ENCODE results near the gene DUSP7. TPM values are rescaled to one million over a fixed set of nuclear protein-coding genes. Genes with fewer than 3 reads are reported as not detected.
A peak's percentile ranks its signal among the peaks of the same experiment; 100 is the strongest.

DUSP7 gene
- total RNA-seq, 1 experiment from 2014 or later = 1.1 TPM

GRCh38 chr3:52004906-52005395 lies 51.4 kb downstream of the DUSP7 start:
- in situ Hi-C loops (cut with HindIII; ENCODE audit: low pct_unique_long_range_greater_than_20kb, low sequenced_read_pairs) = no loop called here
- DNase-seq (ENCODE audit: low read depth) = no peak

GRCh38 chr3:52004163-52004787 lies 52.1 kb downstream of the DUSP7 start:
- in situ Hi-C loops (cut with HindIII; ENCODE audit: low pct_unique_long_range_greater_than_20kb, low sequenced_read_pairs) = no loop called here
- no peak for DNase-seq (ENCODE audit: low read depth)

GRCh38 chr3:52002748-52003147 lies 53.6 kb downstream of the DUSP7 start:
- in situ Hi-C loops (cut with HindIII; ENCODE audit: low pct_unique_long_range_greater_than_20kb, low sequenced_read_pairs) = no loop called here
- DNase-seq (ENCODE audit: low read depth) = no peak

- in situ Hi-C loops (cut with HindIII; ENCODE audit: low pct_unique_long_range_greater_than_20kb, low sequenced_read_pairs) = no loop called here
- DNase-seq (ENCODE audit: low read depth) = peak; percentile 48
Measured at GRCh38 chr3:52001443-52001974, 54.9 kb downstream of the DUSP7 start.

GRCh38 chr3:51999846-52000245 lies 56.5 kb downstream of the DUSP7 start:
- in situ Hi-C loops (cut with HindIII; ENCODE audit: low pct_unique_long_range_greater_than_20kb, low sequenced_read_pairs) = no loop called here
- DNase-seq (ENCODE audit: low read depth) = no peak

Other genes starting within 250 kb of the DUSP7 start
- gene IQCF2, start 195.0 kb downstream of the DUSP7 start, total RNA-seq (2014; rRNA removed; shearing (Covaris generic); ENCODE audit: low replicate concordance) = not detected in 2 replicates
- gene IQCF5, start 181.0 kb downstream of the DUSP7 start, total RNA-seq (2014; rRNA removed; shearing (Covaris generic); ENCODE audit: low replicate concordance) = not detected in 2 replicates
- not detected in 2 replicates for gene IQCF1, start 153.2 kb downstream of the DUSP7 start, total RNA-seq (2014; rRNA removed; shearing (Covaris generic); ENCODE audit: low replicate concordance)
- 28.9 and 34.6 TPM in 2 replicates for gene RRP9, start 114.7 kb downstream of the DUSP7 start, total RNA-seq (2014; rRNA removed; shearing (Covaris generic); ENCODE audit: low replicate concordance)
- 29.4 and 30.0 TPM in 2 replicates for gene PARP3, start 114.2 kb downstream of the DUSP7 start, total RNA-seq (2014; rRNA removed; shearing (Covaris generic); ENCODE audit: low replicate concordance)
- not detected in 2 replicates for gene GPR62, start 101.2 kb downstream of the DUSP7 start, total RNA-seq (2014; rRNA removed; shearing (Covaris generic); ENCODE audit: low replicate concordance)
- 7.8 and 10.5 TPM in 2 replicates for gene PCBP4, start 89.1 kb downstream of the DUSP7 start, total RNA-seq (2014; rRNA removed; shearing (Covaris generic); ENCODE audit: low replicate concordance)
- gene ABHD14B, start 82.5 kb downstream of the DUSP7 start, total RNA-seq (2014; rRNA removed; shearing (Covaris generic); ENCODE audit: low replicate concordance) = 19.6 and 45.4 TPM in 2 replicates
- gene ABHD14A, start 81.5 kb downstream of the DUSP7 start, total RNA-seq (2014; rRNA removed; shearing (Covaris generic); ENCODE audit: low replicate concordance) = 11.9 and 12.8 TPM in 2 replicates
- 101 and 159 TPM in 2 replicates for gene ACY1, start 73.0 kb downstream of the DUSP7 start, total RNA-seq (2014; rRNA removed; shearing (Covaris generic); ENCODE audit: low replicate concordance)
- 810 and 960 TPM in 2 replicates for gene RPL29, start 60.7 kb downstream of the DUSP7 start, total RNA-seq (2014; rRNA removed; shearing (Covaris generic); ENCODE audit: low replicate concordance)
- 20.8 and 32.1 TPM in 2 replicates for gene POC1A, start 97.9 kb upstream of the DUSP7 start, total RNA-seq (2014; rRNA removed; shearing (Covaris generic); ENCODE audit: low replicate concordance)
- gene ALAS1, start 141.6 kb upstream of the DUSP7 start, total RNA-seq (2014; rRNA removed; shearing (Covaris generic); ENCODE audit: low replicate concordance) = 40.1 and 49.4 TPM in 2 replicates
- gene TLR9, start 169.1 kb upstream of the DUSP7 start, total RNA-seq (2014; rRNA removed; shearing (Covaris generic); ENCODE audit: low replicate concordance) = 0.12 TPM in 1 of 2 replicates, not detected in the other
- 206 and 242 TPM in 2 replicates for gene TWF2, start 182.6 kb upstream of the DUSP7 start, total RNA-seq (2014; rRNA removed; shearing (Covaris generic); ENCODE audit: low replicate concordance)
- 4.8 and 7.4 TPM in 2 replicates for gene PPM1M, start 189.2 kb upstream of the DUSP7 start, total RNA-seq (2014; rRNA removed; shearing (Covaris generic); ENCODE audit: low replicate concordance)
- 34.2 and 35.1 TPM in 2 replicates for gene WDR82, start 222.1 kb upstream of the DUSP7 start, total RNA-seq (2014; rRNA removed; shearing (Covaris generic); ENCODE audit: low replicate concordance)
- gene GLYCTK, start 231.3 kb upstream of the DUSP7 start, total RNA-seq (2014; rRNA removed; shearing (Covaris generic); ENCODE audit: low replicate concordance) = 19.9 and 24.8 TPM in 2 replicates

Data from Caki2 (cell line).